ENCODE results near the gene RTN4R.
A peak's percentile ranks its signal among the peaks of the same experiment; 100 is the strongest.

DNA sequence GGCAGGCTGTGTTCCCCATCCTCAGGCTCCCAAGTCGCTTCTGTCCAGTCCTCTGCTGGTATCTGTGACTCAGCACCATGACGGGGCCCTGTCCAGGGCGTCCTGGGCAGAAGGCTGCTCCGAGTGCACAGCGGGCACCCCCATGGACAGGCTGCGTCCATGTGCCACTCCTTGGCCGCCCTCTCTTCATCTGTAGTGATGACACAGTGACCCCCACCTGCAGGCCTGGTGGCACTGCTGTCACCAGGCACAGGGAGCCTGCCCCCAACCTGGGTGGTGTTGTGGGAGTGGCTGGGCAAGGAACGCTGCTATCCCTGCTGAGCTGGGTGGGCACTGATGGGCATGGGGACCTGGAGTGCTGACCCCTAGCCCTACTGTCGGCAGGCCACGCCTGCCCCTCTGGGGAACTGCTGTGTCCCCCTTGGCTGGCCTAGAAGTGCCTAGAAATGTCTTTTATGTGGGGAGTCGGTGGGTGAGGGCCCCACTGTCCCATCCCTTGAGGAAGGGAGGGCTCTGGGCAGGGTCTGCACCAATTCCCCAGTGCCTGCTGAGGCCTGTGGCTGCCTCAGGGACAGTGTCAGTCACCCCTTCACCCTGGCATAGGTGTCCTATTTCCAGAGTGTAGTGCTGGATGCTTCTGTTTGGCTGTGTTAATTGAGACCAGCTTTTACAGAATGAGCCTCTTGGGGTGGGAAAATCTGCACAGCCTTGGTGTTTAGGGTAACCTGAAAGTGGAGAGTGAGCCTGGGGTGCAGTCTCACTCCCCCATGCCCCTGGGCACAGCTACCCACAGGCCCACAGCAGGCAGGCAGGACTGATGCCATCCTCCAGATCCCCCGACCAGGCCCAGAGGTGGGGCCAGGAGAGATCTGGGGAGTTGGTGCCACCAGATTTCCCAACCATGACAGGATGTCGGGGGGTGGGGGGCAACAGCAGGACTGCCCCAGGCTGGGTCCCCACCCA lies 34.5 kb downstream of the RTN4R start:
- no peak for TF ChIP-seq ZNF780A (CRISPR knock-in tag; IDR thresholded peaks at IDR 0.05)
- 0 out of 2 replicates have a peak, but pooled peaks have one; percentile 76 for TF ChIP-seq EZH2 (IDR thresholded peaks at IDR 0.05; ENCODE audit: borderline replicate concordance, low read depth, low read length)
- TF ChIP-seq STAG1 (CRISPR knock-in tag; IDR thresholded peaks at IDR 0.05; ENCODE audit: borderline replicate concordance) = no peak
- TF ChIP-seq POLR2A (conservative IDR thresholded peaks at IDR 0.05) = no peak
- no peak for TF ChIP-seq NFYB (IDR thresholded peaks at IDR 0.05; ENCODE audit: extremely low read depth, insufficient read length)
- TF ChIP-seq ZEB2 (IDR thresholded peaks at IDR 0.05) = no peak
- TF ChIP-seq, protein P1, sequence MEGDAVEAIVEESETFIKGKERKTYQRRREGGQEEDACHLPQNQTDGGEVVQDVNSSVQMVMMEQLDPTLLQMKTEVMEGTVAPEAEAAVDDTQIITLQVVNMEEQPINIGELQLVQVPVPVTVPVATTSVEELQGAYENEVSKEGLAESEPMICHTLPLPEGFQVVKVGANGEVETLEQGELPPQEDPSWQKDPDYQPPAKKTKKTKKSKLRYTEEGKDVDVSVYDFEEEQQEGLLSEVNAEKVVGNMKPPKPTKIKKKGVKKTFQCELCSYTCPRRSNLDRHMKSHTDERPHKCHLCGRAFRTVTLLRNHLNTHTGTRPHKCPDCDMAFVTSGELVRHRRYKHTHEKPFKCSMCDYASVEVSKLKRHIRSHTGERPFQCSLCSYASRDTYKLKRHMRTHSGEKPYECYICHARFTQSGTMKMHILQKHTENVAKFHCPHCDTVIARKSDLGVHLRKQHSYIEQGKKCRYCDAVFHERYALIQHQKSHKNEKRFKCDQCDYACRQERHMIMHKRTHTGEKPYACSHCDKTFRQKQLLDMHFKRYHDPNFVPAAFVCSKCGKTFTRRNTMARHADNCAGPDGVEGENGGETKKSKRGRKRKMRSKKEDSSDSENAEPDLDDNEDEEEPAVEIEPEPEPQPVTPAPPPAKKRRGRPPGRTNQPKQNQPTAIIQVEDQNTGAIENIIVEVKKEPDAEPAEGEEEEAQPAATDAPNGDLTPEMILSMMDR (IDR thresholded peaks at IDR 0.05 in 2 of 3, conservative IDR thresholded peaks at IDR 0.05 in 1 of 3; ENCODE audit: insufficient read depth in 2 of 3, low read depth in 1 of 3, low read length in 3 of 3) = no peak
- TF ChIP-seq RAD21 (CRISPR knock-in tag; conservative IDR thresholded peaks at IDR 0.05 in 1 of 2, IDR thresholded peaks at IDR 0.05 in 1 of 2) = no peak
- TF ChIP-seq HDAC1 (IDR thresholded peaks at IDR 0.05) = no peak

Measured in K562 (cell line).